HG03354 (cell line): ENCODE data around the gene CFAP92.
"Not testable (repeated sequence)": the region's sequence is repeated elsewhere in the genome, so short reads cannot be mapped to it uniquely, and the experiment has no call there.

Experiments
- ATAC-seq: cut with Tn5 transposase; IDR thresholded peaks from one replicate; pipeline ENCODE4 v1.9.1; 2021; ENCODE audit warnings: mild to moderate bottlenecking; ENCODE audit not compliant: unreplicated experiment, poor library complexity, severe bottlenecking

The CFAP92 gene

GRCh38 chr3:128874481-128875180, 119.2 kb downstream of the CFAP92 start:
- no peak for ATAC-seq

GRCh38 chr3:128873244-128874022, 120.4 kb downstream of the CFAP92 start:
- ATAC-seq, result no peak

GRCh38 chr3:128872744-128873143, 121.1 kb downstream of the CFAP92 start:
- no peak for ATAC-seq

GRCh38 chr3:128872282-128872681, 121.6 kb downstream of the CFAP92 start:
- no peak for ATAC-seq

GRCh38 chr3:128870347-128870746, 123.5 kb downstream of the CFAP92 start:
- no peak for ATAC-seq

- no peak for ATAC-seq
These were observed 126.4 kb downstream of the CFAP92 start for GRCh38 chr3:128867200-128868125.

GRCh38 chr3:128864849-128865804, 128.7 kb downstream of the CFAP92 start:
- ATAC-seq, result not testable (repeated sequence)

GRCh38 chr3:128864351-128864811, 129.5 kb downstream of the CFAP92 start:
- ATAC-seq, result no peak

- no peak for ATAC-seq
These were observed 130.3 kb downstream of the CFAP92 start for GRCh38 chr3:128863560-128863959.

GRCh38 chr3:128861491-128861890, 132.4 kb downstream of the CFAP92 start:
- ATAC-seq, result no peak
